ENCODE results near the gene ZNF474. TPM values are rescaled to one million over a fixed set of nuclear protein-coding genes. Genes with fewer than 3 reads are reported as not detected.

ZNF474 gene
- total RNA-seq, 2 donors from 2014 or later, result 0.20 TPM; not detected in 1

DNA sequence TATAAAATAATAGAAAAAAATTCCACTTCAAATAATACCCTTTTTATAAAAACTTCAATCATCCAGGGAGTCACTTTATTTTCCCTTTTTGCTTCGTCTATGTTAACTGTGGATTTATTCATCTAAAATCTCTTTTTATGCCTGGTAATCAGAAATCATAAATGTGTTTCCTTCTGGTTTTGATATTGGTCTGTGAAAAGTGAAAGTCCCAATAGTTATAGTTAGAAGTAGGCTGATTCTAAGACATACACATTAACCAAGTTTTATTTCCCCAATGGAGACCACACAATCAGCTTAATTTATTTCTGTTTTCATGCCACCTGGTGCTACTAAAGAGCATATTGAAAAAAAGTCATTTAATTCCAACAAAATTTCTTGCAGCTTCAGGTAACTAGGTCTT lies 45.7 kb downstream of the ZNF474 start:
- Histone ChIP-seq H3K4me3 (no peak overlapping the region), H3K9ac (ENCODE audit: low read depth in 2 of 2, low read length in 2 of 2) (no peak overlapping the region), H3K27ac (no peak overlapping the region), H3K9me3 (no peaks in the 10 kb centered on the region), H3K4me1 (no peaks in the 10 kb centered on the region), H3K36me3 (no peaks in the 10 kb centered on the region), H3K27me3 (no peaks in the 10 kb centered on the region)
- intact Hi-C loops (cut with DNase I), result no loop called here
- no peak for TF ChIP-seq CTCF (IDR thresholded peaks at IDR 0.05)
- no peak for DNase-seq

DNA sequence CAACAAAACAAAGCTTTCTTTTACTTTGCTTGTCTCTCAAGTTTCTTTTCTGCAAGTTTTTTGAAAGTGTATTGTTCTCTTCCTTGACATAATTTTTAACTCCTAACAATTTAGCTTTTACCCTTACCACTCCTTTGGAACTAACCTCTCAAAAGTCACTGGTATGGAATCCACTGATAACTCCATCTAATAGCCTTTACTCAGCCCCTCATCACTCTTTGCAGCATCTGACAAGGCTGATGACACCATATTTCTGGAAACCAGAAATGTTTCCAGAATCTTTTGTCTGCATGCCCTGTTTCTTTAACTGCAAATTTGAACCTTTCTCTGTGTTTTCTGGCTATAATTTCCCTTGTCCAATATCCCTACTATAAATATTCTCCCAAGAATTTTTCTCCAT lies 46.5 kb downstream of the ZNF474 start:
- intact Hi-C loops (cut with DNase I), result no loop called here
- Histone ChIP-seq H3K4me3 (no peak overlapping the region), H3K27me3 (no peaks in the 10 kb centered on the region), H3K9me3 (no peaks in the 10 kb centered on the region), H3K36me3 (no peaks in the 10 kb centered on the region), H3K4me1 (no peaks in the 10 kb centered on the region), H3K27ac (no peak overlapping the region), H3K9ac (ENCODE audit: low read depth in 2 of 2, low read length in 2 of 2) (no peak overlapping the region)
- no peak for DNase-seq
- no peak for TF ChIP-seq CTCF (IDR thresholded peaks at IDR 0.05)

DNA sequence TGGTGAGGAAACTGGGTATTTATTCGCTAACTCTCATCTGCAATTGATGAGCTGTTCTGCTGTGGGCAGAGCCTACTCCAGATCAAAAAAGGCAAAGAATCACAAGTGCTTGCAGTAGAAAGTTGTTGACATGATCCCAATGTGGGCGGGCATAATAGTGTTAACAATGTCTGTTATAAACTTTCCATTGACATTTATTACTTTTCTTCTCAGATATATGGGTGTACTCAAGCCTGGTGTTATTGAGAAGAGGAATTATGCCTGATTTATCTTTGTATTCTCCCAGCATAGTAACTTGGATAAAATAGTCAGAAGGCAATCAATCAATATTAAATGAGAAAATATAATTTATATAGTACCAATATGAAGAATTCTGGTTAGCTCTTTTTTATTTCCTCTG lies 47.8 kb downstream of the ZNF474 start:
- no peak for TF ChIP-seq CTCF (IDR thresholded peaks at IDR 0.05)
- Histone ChIP-seq H3K36me3 (no peaks in the 10 kb centered on the region), H3K27ac (no peak overlapping the region), H3K27me3 (no peaks in the 10 kb centered on the region), H3K4me3 (no peak overlapping the region), H3K9ac (ENCODE audit: low read depth in 2 of 2, low read length in 2 of 2) (no peak overlapping the region), H3K9me3 (no peaks in the 10 kb centered on the region), H3K4me1 (peaks cover 2% of the 10 kb centered on the region)
- intact Hi-C loops (cut with DNase I), result no loop called here
- DNase-seq, result no peak

GRCh38 chr5:122179701-122180100 lies 50.4 kb downstream of the ZNF474 start:
- TF ChIP-seq CTCF (IDR thresholded peaks at IDR 0.05), result no peak
- Histone ChIP-seq H3K36me3 (no peaks in the 10 kb centered on the region), H3K9ac (ENCODE audit: low read depth in 2 of 2, low read length in 2 of 2) (no peak overlapping the region), H3K9me3 (no peaks in the 10 kb centered on the region), H3K4me3 (no peak overlapping the region), H3K27ac (no peak overlapping the region), H3K4me1 (peaks cover 8% of the 10 kb centered on the region), H3K27me3 (no peaks in the 10 kb centered on the region)
- no peak for DNase-seq
- intact Hi-C loops (cut with DNase I), result no loop called here

GRCh38 chr5:122180146-122180712 lies 50.9 kb downstream of the ZNF474 start:
- no peak overlapping the region for H3K9ac ChIP-seq (ENCODE audit: low read depth in 2 of 2, low read length in 2 of 2)
- intact Hi-C loops (cut with DNase I), result no loop called here
- no peak overlapping the region for H3K4me3 ChIP-seq
- no peak overlapping the region for H3K27ac ChIP-seq
- H3K4me1 ChIP-seq, result peaks cover 8% of the 10 kb centered on the region
- H3K36me3 ChIP-seq, result no peaks in the 10 kb centered on the region
- H3K9me3 ChIP-seq, result no peaks in the 10 kb centered on the region
- no peak for TF ChIP-seq CTCF (IDR thresholded peaks at IDR 0.05)
- no peak for DNase-seq
- no peaks in the 10 kb centered on the region for H3K27me3 ChIP-seq

Measured in colonic mucosa (tissue), 4 donors.